A673 (cell line): ENCODE results near the gene RPL28. TPM values are rescaled to one million over a fixed set of nuclear protein-coding genes. Genes with fewer than 3 reads are reported as not detected.
"Not testable (repeated sequence)": the region's sequence is repeated elsewhere in the genome, so short reads cannot be mapped to it uniquely, and the experiment has no call there.

Source experiments
- BruUV-seq: library from RNA; stranded (reverse); fragments of 400-500 nt; replicated peaks from 2 replicates; lab custom pipeline; 2021; lab: Mats Ljungman, UMichigan
- CTCF ChIA-PET: fragments of 300-600 bp; sonication (Branson Sonifier 250); formaldehyde crosslinking; loops from one replicate; lab custom pipeline; 2022; ENCODE audit warnings: antibody characterized with exemption; lab: Charles Lee
- POLR2A ChIA-PET: fragments of 300-600 bp; sonication (Branson Sonifier 250); formaldehyde crosslinking; loops from one replicate; lab custom pipeline; 2022; ENCODE audit warnings: antibody characterized with exemption; ENCODE audit not compliant: low non-redundant PET; lab: Charles Lee
- DNase-seq: peaks from one replicate; pipeline ENCODE4 v3.0.0-alpha.2; 2015; ENCODE audit warnings: low spot score
- H3K27ac ChIP-seq: fragments of 200-600 bp; sonication (generic); 2 replicates; pipeline ENCODE4 v1.5.1; 2016; ENCODE audit warnings: mixed run types, low read depth, mild to moderate bottlenecking, mixed read lengths, antibody characterized with exemption, low read length; ENCODE audit not compliant: poor library complexity, severe bottlenecking
- H3K27me3 ChIP-seq: fragments of 200-600 bp; sonication (generic); replicated peaks from 2 replicates; pipeline ENCODE4 v1.6.1; 2017; ENCODE audit warnings: mixed run types, low read depth, mild to moderate bottlenecking, mixed read lengths, antibody characterized with exemption, low read length; ENCODE audit not compliant: insufficient read depth, poor library complexity
- H3K36me3 ChIP-seq: fragments of 200-600 bp; sonication (generic); 2 replicates; pipeline ENCODE4 v1.6.1; 2016; ENCODE audit warnings: mixed run types, mild to moderate bottlenecking, mixed read lengths, antibody characterized with exemption, low read length; ENCODE audit not compliant: insufficient read depth, poor library complexity, severe bottlenecking
- H3K4me1 ChIP-seq: fragments of 200-600 bp; sonication (generic); 2 replicates; pipeline ENCODE4 v1.6.1; 2017; ENCODE audit warnings: mixed run types, mild to moderate bottlenecking, mixed read lengths, antibody characterized with exemption, low read length; ENCODE audit not compliant: insufficient read depth, poor library complexity, severe bottlenecking
- H3K4me3 ChIP-seq: fragments of 200-600 bp; sonication (generic); 2 replicates; pipeline ENCODE4 v1.5.1; 2016; ENCODE audit warnings: low read depth, mixed run types, mild to moderate bottlenecking, mixed read lengths, low read length; ENCODE audit not compliant: poor library complexity, severe bottlenecking
- H3K9me3 ChIP-seq: fragments of 200-600 bp; sonication (generic); 2 replicates; pipeline ENCODE4 v1.6.1; 2016; ENCODE audit warnings: mixed run types, low read depth, mild to moderate bottlenecking, mixed read lengths, antibody characterized with exemption, low read length; ENCODE audit not compliant: poor library complexity, severe bottlenecking
- EZH2 ChIP-seq: fragments of 200-600 bp; sonication (generic); IDR thresholded peaks from 2 replicates; pipeline ENCODE4 v1.6.1; 2017; ENCODE audit warnings: borderline replicate concordance, low read depth, mild to moderate bottlenecking, mixed read lengths, antibody characterized with exemption, low read length; ENCODE audit not compliant: poor library complexity, severe bottlenecking
- intact Hi-C: fragments of 100-400 bp; cut with micrococcal nuclease; formaldehyde crosslinking; loops from one replicate; pipeline ENCODE4 v1.10.0; 2022; ENCODE audit not compliant: unreplicated experiment
- total RNA-seq: library from RNA; stranded (reverse); gene quantifications from 2 replicates; pipeline ENCODE4 v1.2.3, GENCODE V29; 2021
- TF ChIP-seq, protein P1 (sequence below): fragments of 300-800, 200-600 bp; sonication (generic); conservative IDR thresholded peaks from 2 replicates; pipeline ENCODE4 v1.5.1; 2017; ENCODE audit warnings: low read depth, mild to moderate bottlenecking, antibody characterized with exemption, low read length, moderate library complexity, mixed read lengths

The RPL28 gene
- total RNA-seq, 1 experiment from 2014 or later: 1,380 TPM

DNA sequence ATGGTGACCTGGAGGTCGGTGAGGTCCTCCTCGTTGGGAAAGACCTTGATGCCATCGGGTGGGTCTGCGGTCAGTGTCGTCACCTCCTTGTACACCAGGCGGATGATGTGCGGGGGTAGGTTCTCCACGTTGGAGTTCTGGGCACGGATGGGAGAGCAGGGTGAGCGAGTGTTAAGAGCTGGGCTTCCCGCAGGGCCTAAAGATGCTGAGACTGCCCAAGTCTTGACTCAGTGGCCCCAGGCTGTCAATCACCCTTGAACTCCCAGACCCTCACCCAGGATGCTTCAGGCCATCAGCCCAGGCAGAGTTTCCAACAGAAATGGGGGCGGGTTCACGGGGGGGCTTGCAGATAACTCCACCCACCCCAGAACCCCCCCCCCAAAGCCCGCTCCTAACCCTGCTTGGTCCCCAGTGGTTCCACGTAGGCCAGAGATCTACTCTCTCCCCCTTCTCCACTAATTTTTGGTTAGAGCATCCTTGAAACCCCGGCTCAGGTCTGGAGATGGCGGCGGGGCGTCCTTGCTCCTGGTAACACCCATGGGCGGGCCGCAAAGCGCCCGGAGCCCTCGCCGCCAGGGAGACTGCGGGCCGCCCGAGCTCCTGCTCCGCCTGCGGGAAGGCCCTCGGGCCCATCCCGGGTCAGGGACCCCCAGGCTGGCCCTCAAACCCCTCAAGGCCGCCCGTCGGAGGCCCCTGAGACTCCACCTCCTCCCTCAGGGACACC is 21.3 kb downstream of the RPL28 start:
- Histone ChIP-seq H3K27me3 (no peaks in the 10 kb centered on the region), H3K4me1 (peaks cover 25% of the 10 kb centered on the region), H3K9me3 (no peaks in the 10 kb centered on the region), H3K27ac (peak overlapping the region; percentile 100), H3K36me3 (peaks cover 47% of the 10 kb centered on the region), H3K4me3 (peak overlapping the region; percentile 98)
- ChIA-PET POLR2A (interaction anchor here (0.6 to 0.9 kb wide), 3 partner anchors 18 to 223 kb away, joined by 3 to 12 read pairs (median 8); no protein-coding TSS in a partner anchor), CTCF (interaction anchor here (0.6 to 0.7 kb wide), 2 partner anchors 11 to 224 kb away, joined by 3 read pairs; no protein-coding TSS in a partner anchor)
- TF ChIP-seq, protein P1, sequence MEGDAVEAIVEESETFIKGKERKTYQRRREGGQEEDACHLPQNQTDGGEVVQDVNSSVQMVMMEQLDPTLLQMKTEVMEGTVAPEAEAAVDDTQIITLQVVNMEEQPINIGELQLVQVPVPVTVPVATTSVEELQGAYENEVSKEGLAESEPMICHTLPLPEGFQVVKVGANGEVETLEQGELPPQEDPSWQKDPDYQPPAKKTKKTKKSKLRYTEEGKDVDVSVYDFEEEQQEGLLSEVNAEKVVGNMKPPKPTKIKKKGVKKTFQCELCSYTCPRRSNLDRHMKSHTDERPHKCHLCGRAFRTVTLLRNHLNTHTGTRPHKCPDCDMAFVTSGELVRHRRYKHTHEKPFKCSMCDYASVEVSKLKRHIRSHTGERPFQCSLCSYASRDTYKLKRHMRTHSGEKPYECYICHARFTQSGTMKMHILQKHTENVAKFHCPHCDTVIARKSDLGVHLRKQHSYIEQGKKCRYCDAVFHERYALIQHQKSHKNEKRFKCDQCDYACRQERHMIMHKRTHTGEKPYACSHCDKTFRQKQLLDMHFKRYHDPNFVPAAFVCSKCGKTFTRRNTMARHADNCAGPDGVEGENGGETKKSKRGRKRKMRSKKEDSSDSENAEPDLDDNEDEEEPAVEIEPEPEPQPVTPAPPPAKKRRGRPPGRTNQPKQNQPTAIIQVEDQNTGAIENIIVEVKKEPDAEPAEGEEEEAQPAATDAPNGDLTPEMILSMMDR: no peak
- TF ChIP-seq EZH2: no peak
- no TSS peak for BruUV-seq
- DNase-seq: no peak
- intact Hi-C loops: loop anchor here (5.0 kb wide), 1 partner anchor 195 kb away; the partner anchor contains the start of gene ZNF524

DNA sequence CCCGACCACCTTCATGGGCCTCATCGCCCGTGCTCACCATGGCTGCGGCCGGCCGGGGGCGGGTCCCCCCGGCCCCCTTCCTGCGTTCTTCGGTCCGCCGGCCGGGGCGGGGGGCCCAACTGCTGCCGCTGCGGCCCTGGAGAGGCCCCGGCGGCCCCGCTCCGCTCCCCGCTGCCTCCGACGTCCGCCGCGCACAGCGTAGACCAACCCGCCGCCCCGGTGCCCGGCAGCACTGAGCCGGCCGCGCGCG is 21.7 kb downstream of the RPL28 start, which contains the start of gene UBE2S:
UBE2S (minus strand) TSS at position 239 of the 250 bp plus-strand sequence; CDS start at position 40, 199 bp downstream.
- CTCF ChIA-PET: interaction anchor here (0.6 to 0.7 kb wide), 2 partner anchors 10 to 223 kb away, joined by 3 read pairs; no protein-coding TSS in a partner anchor

DNA sequence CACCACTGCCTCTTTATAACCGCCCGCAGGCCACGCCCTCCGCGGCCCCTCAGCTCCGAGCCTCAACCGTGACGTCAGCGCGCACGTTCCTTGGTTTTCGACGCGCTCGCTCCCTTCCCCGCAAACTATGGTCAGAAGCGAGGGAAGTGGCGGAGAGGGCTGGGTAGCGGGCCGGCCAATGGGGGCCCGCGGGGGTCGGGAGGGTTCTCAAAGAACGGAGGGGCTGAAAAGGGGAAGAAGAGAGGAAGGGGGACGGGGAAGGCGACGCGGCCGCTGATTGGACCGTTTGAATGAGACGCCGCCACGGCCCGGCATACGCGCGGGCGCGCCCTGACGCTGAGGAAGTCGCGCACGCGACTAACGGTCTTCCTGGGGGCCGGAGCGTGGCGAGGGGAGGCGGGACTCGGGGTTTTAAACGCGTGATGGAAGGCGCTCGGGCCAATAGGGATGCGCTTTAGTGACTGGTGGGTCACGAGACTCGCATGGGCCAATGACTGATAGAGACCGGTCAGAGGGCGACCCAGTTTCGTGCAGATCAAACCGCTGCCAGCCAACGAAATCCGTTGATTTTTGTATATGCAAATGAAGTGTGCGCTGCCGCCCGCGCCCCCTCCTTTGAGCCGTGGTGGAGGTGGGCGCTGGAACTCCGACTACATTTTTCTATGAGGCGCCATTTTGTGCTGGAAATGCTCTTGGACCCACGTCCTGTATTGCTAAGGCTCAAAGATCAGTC is 22.2 kb downstream of the RPL28 start:
- Histone ChIP-seq H3K9me3 (no peaks in the 10 kb centered on the region), H3K27ac (peak overlapping the region; percentile 100), H3K36me3 (peaks cover 37% of the 10 kb centered on the region), H3K4me1 (peaks cover 23% of the 10 kb centered on the region), H3K27me3 (no peaks in the 10 kb centered on the region), H3K4me3 (peak overlapping the region; percentile 98)
- ChIA-PET POLR2A (interaction anchor here (0.6 to 0.9 kb wide), 5 partner anchors 17 to 149 kb away, joined by 3 to 24 read pairs (median 8); partner anchors contain the start of gene PPP6R1), CTCF (interaction anchor here (0.5 to 0.7 kb wide), 4 partner anchors 10 to 318 kb away, joined by 3 read pairs; no protein-coding TSS in a partner anchor)
- no peak for TF ChIP-seq EZH2
- TF ChIP-seq, protein P1: no peak
- intact Hi-C loops: loop anchor here (5.0 kb wide), 1 partner anchor 194 kb away; the partner anchor contains the start of gene ZNF524
- no TSS peak for BruUV-seq
- peak; percentile 100 for DNase-seq

More for the DNA sequence above, 21.7 kb downstream of the RPL28 start, which contains the start of gene UBE2S:
- not testable (repeated sequence) for H3K9me3 ChIP-seq, BruUV-seq, DNase-seq, H3K27me3 ChIP-seq
- POLR2A ChIA-PET: interaction anchor here (0.6 to 0.9 kb wide), 4 partner anchors 17 to 149 kb away, joined by 3 to 12 read pairs (median 6); partner anchors contain the start of gene PPP6R1
- peaks cover 25% of the 10 kb centered on the region for H3K4me1 ChIP-seq
- intact Hi-C loops: loop anchor here (5.0 kb wide), 1 partner anchor 195 kb away; the partner anchor contains the start of gene ZNF524
- peak within 1 kb of the TSS; percentile 100 for H3K27ac ChIP-seq
- H3K4me3 ChIP-seq: peak within 1 kb of the TSS; percentile 98
- peaks cover 42% of the 10 kb centered on the region for H3K36me3 ChIP-seq
